ENCODE results near the gene ABCC1.

- no peak for TF ChIP-seq CTCF (conservative IDR thresholded peaks at IDR 0.05)
- no peak for TF ChIP-seq EZH2 (IDR thresholded peaks at IDR 0.05; ENCODE audit: low read depth)
These were observed 222.0 kb downstream of the ABCC1 start for GRCh38 chr16:16171332-16171919.
